Vagina (tissue), 2 donors: ENCODE data around the gene GABARAPL2.

ENCODE experiments used
- CTCF ChIP-seq, 3 experiments: fragments of 450-650 bp in 2 of 3; fragments of 200-600 bp in 1 of 3; sonication (generic) in 1 of 3; IDR thresholded peaks; one replicate each; pipeline ENCODE4 v1.5.1; 2017 to 2019; ENCODE audit warnings: antibody characterized with exemption in 3 of 3, mild to moderate bottlenecking in 2 of 3, moderate library complexity in 2 of 3
- POLR2AphosphoS5 ChIP-seq, 2 donors: sonication (generic); formaldehyde crosslinking; IDR thresholded peaks; one replicate each; pipeline ENCODE4 v1.9.0; 2017; ENCODE audit warnings: antibody characterized with exemption in 2 of 2, mild to moderate bottlenecking in 2 of 2, low read depth in 1 of 2; ENCODE audit not compliant: insufficient read depth in 1 of 2

DNA sequence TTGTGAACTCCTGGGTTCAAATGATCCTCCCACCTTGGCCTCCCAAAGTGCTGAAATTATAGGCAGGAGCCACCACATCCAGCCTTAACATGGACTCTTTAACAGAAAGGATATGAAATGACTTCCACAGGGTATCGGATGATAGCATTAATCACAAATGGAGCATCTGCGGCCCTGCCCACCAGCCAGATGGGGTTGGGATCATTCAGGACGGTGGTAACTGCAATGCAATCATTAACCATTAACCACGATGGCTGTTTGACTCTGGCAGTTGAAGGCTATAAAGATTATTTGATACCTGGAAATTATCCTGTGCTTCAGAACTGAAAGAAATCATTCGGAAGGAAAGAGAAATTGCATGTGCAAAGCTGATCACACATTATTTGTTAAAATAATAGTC is 24.9 kb upstream of the GABARAPL2 start:
- TF ChIP-seq CTCF (IDR thresholded peaks at IDR 0.05) (no peak), POLR2AphosphoS5 (IDR thresholded peaks at IDR 0.05; ENCODE audit: insufficient read depth in 1 of 2, low read depth in 1 of 2) (no peak)
